Prostate gland (tissue), 2 donors: ENCODE measurements around the gene CEP128.

ENCODE experiments used
- CTCF ChIP-seq, 4 experiments: fragments of 200-600 bp in 2 of 4; fragments of 450-650 bp in 2 of 4; sonication (generic) in 2 of 4; IDR thresholded peaks; 1 replicate in 3 of 4; 2 replicates in 1 of 4; pipeline ENCODE4 v1.5.1; 2016 to 2019; ENCODE audit warnings: antibody characterized with exemption in 4 of 4, mild to moderate bottlenecking in 2 of 4, moderate library complexity in 2 of 4
- POLR2A ChIP-seq: fragments of 450-650 bp; IDR thresholded peaks from one replicate; pipeline ENCODE4 v1.6.1; 2016; ENCODE audit warnings: antibody characterized with exemption, mild to moderate bottlenecking
- POLR2AphosphoS5 ChIP-seq: sonication (generic); formaldehyde crosslinking; IDR thresholded peaks from one replicate; pipeline ENCODE4 v1.6.1; 2017; ENCODE audit warnings: antibody characterized with exemption

- no peak for TF ChIP-seq POLR2AphosphoS5
- TF ChIP-seq CTCF (IDR thresholded peaks at IDR 0.05), result no peak
- TF ChIP-seq POLR2A, result no peak
Measured at GRCh38 chr14:80645667-80646413, 295.7 kb downstream of the CEP128 start.
